Suppressor macrophage treated with lipopolysaccharide for 1 hour (primary cell): ENCODE data around the gene SHC4.

Experiments used
- DNase-seq, 3 donors: peaks; one replicate each; pipeline ENCODE4 v3.0.0-alpha.2; 2020 to 2022

SHC4 gene

DNA sequence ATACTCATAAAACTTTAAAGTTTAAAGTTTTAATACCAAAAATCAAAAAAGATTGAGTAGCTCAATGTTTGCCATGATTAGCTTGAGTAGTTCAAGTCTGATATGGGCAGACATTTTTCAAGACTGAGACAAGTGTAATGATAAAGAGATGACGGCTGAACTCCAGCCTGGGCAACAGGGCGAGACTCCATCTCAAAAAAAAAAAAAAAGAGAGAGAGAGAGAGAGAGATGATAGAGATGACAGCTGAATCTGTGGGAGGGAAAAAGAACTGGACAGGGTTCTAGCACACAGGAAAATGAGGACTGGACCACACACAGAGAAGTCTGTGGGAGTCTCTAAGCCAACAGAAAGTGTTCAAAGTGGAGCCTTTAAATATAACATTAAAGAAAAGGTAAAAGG is 178.0 kb downstream of the SHC4 start:
- no peak for DNase-seq

DNA sequence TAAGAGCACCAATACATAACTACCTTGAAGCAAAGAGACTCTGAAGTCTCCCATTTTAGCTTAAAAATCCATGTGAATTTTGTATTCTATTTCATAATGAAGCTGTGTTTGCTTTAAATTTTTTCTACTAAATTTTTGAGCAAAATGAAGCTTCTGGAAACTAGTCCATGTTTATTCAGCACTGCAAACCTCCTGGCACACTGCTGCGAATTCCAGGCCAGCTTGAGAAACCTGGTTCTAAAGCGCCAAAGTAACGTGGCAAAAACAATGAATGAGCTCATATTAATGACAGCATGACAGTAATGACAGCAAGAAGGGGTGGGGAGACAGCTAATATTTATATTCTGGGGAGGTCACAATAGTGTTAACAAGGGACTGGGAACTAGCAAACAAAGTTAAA is 178.5 kb downstream of the SHC4 start:
- no peak for DNase-seq

DNA sequence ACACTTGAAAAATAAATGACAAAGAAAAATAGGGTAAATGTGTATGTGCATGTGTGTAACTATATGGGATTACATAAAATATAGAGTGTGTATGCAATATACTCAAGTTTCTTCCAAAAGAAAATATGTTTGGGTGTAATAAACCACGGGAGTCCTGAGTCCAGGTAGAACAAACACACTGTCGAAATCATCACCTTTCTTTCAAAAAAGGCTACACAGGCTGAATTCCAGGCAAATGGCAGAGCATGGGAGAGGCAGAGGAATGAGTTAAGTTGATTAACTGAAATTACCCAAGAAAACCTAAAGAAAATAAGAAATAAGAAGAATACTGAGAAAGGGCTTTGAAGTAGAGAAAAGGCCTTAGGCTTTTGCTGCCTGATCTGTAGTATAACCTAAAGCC is 179.0 kb downstream of the SHC4 start:
- no peak for DNase-seq

DNA sequence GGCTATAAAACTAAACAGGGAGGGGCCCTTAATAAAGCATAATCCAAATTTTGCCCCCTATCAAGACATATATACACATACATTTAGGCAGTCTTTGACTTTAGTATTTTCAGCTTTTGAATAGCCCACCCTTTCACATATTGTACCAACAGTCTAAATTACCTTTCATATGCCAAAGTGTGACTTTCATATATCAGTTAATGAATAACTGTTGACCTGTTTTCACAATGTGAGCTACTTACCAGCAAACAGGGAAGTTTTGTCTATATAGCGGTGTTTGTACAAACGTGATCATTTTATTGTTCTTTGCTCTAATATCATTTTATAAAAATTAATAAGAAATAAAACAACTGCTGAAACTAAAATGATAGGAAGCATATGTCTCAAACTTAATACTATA is 180.8 kb downstream of the SHC4 start:
- no peak for DNase-seq

DNA sequence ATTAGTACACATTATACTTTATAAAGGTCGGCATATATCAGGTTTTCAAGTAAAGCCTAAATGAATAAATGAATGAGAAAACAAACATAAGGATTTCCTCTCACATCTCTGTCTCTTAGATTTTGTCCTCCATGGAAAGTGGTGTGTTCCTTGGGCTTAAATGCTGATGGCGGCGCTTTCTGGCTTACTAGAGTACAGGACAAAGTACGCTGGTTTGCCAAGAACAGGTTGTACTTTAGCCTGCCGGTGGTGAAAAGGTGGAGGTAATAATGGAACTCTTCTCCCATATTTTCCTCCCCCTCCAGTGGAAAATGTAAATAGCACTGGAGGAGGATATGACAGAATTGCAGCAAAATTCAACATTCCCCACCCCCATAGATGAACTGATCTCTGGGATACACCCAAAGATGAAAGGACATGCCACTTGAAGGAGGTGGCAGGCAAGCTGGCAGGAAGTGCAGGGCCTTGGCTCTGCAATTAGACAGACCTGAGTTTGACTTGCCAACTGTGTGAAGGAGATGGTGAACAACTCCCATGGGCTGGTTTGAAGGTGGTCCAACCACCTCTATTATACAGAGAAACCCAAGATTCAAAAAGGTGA is 182.1 kb downstream of the SHC4 start:
- DNase-seq, result no peak

DNA sequence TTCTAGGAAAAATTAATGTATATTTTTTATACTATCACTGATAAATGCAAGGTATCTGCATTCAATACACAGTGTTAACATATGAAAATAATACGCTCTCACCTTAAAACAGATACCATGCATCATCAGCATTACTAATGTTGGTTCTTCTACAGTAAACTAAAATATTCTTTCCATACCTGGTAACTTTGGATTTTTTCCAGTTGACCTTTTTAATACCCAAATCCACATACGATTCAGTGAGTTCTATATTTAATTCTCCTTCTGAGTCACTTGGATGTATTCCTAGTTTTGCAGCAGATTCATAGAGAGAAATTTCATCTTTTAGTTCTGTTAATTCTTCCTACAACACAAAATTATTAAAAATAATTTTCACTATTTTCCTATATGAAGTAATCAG is 182.7 kb downstream of the SHC4 start:
- DNase-seq, result no peak

DNA sequence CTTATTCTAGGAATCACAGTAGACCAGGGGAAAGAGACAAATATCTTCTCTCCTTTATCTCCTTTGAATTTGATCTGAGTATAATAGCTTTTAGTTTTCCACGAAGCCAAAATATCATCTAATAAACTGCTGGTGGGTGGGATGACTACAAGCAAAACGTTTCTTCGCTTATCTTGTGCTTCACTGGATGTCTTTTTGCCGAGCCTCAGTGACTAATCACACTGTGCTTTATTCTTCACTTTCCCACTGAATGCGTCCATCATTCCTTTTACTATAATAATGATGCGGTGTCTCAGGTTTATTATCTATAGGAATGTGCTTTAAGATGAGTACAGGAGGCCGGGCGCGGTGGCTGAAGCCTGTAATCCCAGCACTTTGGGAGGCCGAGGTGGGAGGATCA is 185.4 kb downstream of the SHC4 start:
- DNase-seq, result no peak

DNA sequence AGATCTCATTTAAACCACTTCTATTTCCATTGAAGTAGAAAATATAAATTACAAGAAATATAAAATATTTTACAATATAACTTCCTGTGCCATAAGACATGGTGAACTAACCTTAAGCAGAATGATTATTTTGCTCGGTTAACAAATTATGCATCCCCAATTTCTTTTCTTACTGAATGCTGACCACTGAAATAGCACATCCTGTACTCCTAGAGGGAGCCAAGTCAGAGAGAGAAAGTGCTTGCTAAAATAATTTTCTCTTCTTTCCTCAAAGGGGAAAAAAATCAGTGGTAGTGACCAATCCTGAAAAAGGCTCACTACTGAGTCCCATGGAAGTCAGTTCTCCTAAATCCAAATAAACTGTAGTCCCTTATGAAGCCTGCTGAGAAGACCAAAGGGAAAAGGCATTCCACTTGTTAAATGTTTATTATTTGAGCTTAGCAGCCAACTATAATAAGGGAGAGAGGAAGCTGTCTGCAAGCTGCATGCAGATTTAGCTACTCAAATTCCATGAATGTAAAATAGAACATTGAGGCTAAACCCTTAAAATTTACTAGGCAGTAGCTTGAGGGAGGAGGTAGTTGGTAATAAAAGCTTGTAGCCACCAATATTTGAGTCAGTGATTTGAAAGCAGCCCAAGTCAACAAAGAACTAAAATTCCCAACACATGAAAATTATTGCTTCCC is 185.9 kb downstream of the SHC4 start:
- no peak for DNase-seq

DNA sequence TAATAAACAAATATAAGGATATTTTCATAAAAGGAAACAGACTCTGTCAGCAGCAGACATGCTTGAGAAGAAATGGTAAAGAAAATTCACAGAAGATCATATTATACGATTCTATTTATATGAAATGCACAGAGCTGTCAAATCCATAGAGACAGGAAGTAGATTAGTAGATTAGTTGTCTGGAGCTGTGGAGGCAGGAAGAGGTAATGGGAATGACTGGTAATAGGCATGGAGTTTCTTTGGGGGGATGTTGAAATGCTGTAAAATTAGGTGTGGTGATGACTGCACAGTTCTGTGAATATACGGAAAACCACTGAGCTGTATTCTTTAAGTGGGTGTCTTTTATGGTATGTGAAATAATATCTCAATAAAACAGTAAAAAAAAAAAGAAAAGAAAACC is 188.2 kb downstream of the SHC4 start:
- no peak for DNase-seq

DNA sequence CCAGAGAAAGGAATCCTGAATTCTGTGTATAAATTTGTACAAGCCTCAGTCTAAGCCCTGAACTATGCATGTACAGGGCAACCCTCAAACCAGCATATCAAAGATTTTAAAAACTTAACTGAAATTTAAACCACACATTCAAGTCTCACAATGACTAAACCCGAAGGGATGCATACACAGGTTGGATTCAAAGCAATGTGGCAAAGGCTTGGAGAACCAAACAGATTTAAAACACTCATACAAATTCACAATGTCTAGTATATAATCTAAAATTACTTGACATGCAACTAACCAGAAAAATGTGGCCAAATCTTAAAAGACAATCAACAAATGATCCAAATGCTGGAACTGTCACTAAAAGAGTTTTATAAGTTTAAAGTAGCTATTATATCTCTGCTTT is 189.2 kb downstream of the SHC4 start:
- DNase-seq, result no peak
